CD4-positive, alpha-beta memory T cell (primary cell): ENCODE results near the gene PPP1R14C. TPM values are rescaled to one million over a fixed set of nuclear protein-coding genes. Genes with fewer than 3 reads are reported as not detected.

ENCODE experiments used
- CTCF ChIA-PET: fragments of 350-600 bp; sonication (Branson Sonifier 250); formaldehyde crosslinking; loops from one replicate; lab custom pipeline; 2021; ENCODE audit warnings: inconsistent platforms; ENCODE audit not compliant: partially characterized antibody; lab: Charles Lee
- POLR2A ChIA-PET: fragments of 350-600 bp; sonication (Branson Sonifier 250); formaldehyde crosslinking; loops from one replicate; lab custom pipeline; 2021; ENCODE audit not compliant: partially characterized antibody; lab: Charles Lee
- DNase-seq, 5 donors: peaks; one replicate each; pipeline versions ENCODE4 v3.0.0 to v3.0.0-alpha.2; 2020 to 2022; ENCODE audit warnings: mixed read lengths in 1 of 5
- H3K27ac ChIP-seq: one replicate; pipeline ENCODE4 v1.7.0; 2013; ENCODE audit warnings: low read depth, low read length
- H3K27me3 ChIP-seq: 2 replicates; pipeline ENCODE4 v1.7.0; 2013; ENCODE audit warnings: mild to moderate bottlenecking, low read length, moderate library complexity; ENCODE audit not compliant: insufficient read depth
- H3K36me3 ChIP-seq: 2 replicates; pipeline ENCODE4 v1.7.0; 2013; ENCODE audit warnings: mild to moderate bottlenecking, low read length, moderate library complexity; ENCODE audit not compliant: insufficient read depth
- H3K4me1 ChIP-seq: 2 replicates; pipeline ENCODE4 v1.7.0; 2013; ENCODE audit warnings: mild to moderate bottlenecking, low read length, moderate library complexity; ENCODE audit not compliant: insufficient read depth
- H3K4me3 ChIP-seq, 2 donors: one replicate each; pipeline ENCODE4 v1.7.0; 2013; ENCODE audit warnings: low read length in 2 of 2, mild to moderate bottlenecking in 1 of 2
- H3K9me3 ChIP-seq, 2 donors: one replicate each; pipeline ENCODE4 v1.7.0; 2013; ENCODE audit warnings: low read length in 2 of 2, control low read depth in 1 of 2; ENCODE audit not compliant: control insufficient read depth in 1 of 2
- H3K27ac Mint-ChIP-seq, 7 donors: one replicate each; pipeline ENCODE4 v1.8.0; 2020 to 2021; ENCODE audit warnings: mixed read lengths in 7 of 7, mild to moderate bottlenecking in 6 of 7, inconsistent platforms in 3 of 7, moderate library complexity in 3 of 7
- H3K27me3 Mint-ChIP-seq, 2 donors: one replicate each; pipeline ENCODE4 v1.8.0; 2020 to 2021; ENCODE audit warnings: mixed read lengths in 2 of 2
- H3K36me3 Mint-ChIP-seq, 2 donors: one replicate each; pipeline ENCODE4 v1.8.0; 2020 to 2021; ENCODE audit warnings: mixed read lengths in 2 of 2, inconsistent platforms in 1 of 2, mild to moderate bottlenecking in 1 of 2
- H3K4me1 Mint-ChIP-seq, 4 donors: one replicate each; pipeline ENCODE4 v1.8.0; 2020 to 2021; ENCODE audit warnings: mixed read lengths in 4 of 4, mild to moderate bottlenecking in 1 of 4
- H3K4me3 Mint-ChIP-seq, 8 donors: one replicate each; pipeline ENCODE4 v1.8.0; 2020 to 2021; ENCODE audit warnings: mixed read lengths in 8 of 8, mild to moderate bottlenecking in 7 of 8, moderate library complexity in 6 of 8, inconsistent platforms in 3 of 8
- H3K9me3 Mint-ChIP-seq, 8 donors: one replicate each; pipeline ENCODE4 v1.8.0; 2020 to 2021; ENCODE audit warnings: mixed read lengths in 8 of 8, mild to moderate bottlenecking in 5 of 8, inconsistent platforms in 3 of 8, moderate library complexity in 1 of 8
- intact Hi-C: fragments of 100-400 bp; cut with micrococcal nuclease; formaldehyde crosslinking; loops from one replicate; pipeline ENCODE4 v1.15.1; 2023
- polyA plus RNA-seq, 2 donors: library from polyadenylated mRNA; unstranded; fragments of 300-500 nt; fragmentation: Illumina TruSeq; gene quantifications; one replicate each; pipeline ENCODE4 v1.2.3, GENCODE V29; 2021
- total RNA-seq, 2 experiments: library from RNA; stranded (reverse); gene quantifications; one replicate each; pipeline ENCODE4 v1.2.3, GENCODE V29; 2021

Gene PPP1R14C
- total and polyA plus RNA-seq, 4 experiments from 2014 or later = not detected

DNA sequence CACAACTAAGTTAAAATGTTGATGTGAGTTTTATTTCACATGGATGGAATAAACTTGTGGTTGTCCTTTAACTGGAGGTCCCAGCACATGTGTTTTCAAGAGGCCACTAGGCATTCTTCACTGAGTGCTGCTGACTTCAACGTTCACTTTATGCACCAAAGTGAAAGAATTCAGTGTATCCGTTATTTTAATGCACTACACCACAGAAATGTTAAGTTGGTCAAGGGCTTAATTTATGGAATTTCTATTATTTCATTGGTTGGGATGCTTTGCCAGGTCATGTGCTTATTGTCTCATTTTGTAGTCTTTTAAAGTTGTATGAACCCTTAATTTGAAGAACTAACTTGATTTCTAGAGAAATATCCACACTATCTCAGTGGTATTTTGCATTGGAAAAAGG, 106.4 kb downstream of the PPP1R14C start:
- no peak for DNase-seq
- Histone ChIP-seq H3K27me3 (no peaks in the 10 kb centered on the region), H3K9me3 (peaks cover 0 to 10% of the 10 kb centered on the region in 2 donors), H3K4me1 (no peaks in the 10 kb centered on the region), H3K4me3 (no peak overlapping the region), H3K36me3 (no peaks in the 10 kb centered on the region), H3K27ac (no peak overlapping the region)
- H3K4me3 Mint-ChIP-seq = peak overlapping the region in 1 of 8 donors; percentile 15
- H3K27me3 Mint-ChIP-seq = no peaks in the 10 kb centered on the region
- POLR2A ChIA-PET = no interaction called here
- no peaks in the 10 kb centered on the region for H3K4me1 Mint-ChIP-seq
- CTCF ChIA-PET = no interaction called here
- intact Hi-C loops = no loop called here
- H3K27ac Mint-ChIP-seq = no peak overlapping the region
- H3K36me3 Mint-ChIP-seq = peaks cover 0 to 5% of the 10 kb centered on the region in 2 donors
- peaks cover 1 to 19% (median 10%) of the 10 kb centered on the region in 8 donors for H3K9me3 Mint-ChIP-seq

DNA sequence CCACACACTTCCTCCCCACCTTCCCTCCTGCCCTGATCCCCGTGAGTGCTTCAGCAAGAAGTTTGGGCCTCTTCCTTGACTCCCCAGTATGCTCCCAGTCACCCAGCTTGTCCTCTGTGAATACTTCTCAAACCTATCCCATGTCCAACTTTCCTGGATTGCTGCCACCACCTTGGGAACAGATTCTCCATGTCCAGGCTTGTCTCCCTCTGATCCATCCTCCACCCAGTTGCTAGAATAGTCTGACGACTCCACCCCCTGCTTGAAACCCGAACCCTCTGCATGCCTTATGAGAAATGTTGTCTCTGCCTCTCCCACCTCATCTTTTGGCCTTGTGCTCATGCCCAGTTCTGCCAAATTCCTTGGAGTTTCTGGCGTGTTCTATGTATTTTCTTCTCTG, 108.0 kb downstream of the PPP1R14C start:
- peaks cover 0 to 10% of the 10 kb centered on the region in 2 donors for H3K9me3 ChIP-seq
- H3K4me3 Mint-ChIP-seq = no peak overlapping the region
- H3K36me3 Mint-ChIP-seq = peaks cover 0 to 5% of the 10 kb centered on the region in 2 donors
- H3K9me3 Mint-ChIP-seq = peaks cover 1 to 19% (median 10%) of the 10 kb centered on the region in 8 donors
- no peaks in the 10 kb centered on the region for H3K27me3 ChIP-seq
- intact Hi-C loops = no loop called here
- H3K27ac Mint-ChIP-seq = peak overlapping the region in 1 of 7 donors; percentile 65
- peaks cover 2 to 4% of the 10 kb centered on the region in 2 donors for H3K27me3 Mint-ChIP-seq
- ChIA-PET POLR2A (no interaction called here), CTCF (no interaction called here)
- H3K36me3 ChIP-seq = no peaks in the 10 kb centered on the region
- H3K4me3 ChIP-seq = no peak overlapping the region
- no peak overlapping the region for H3K27ac ChIP-seq
- no peak for DNase-seq
- no peaks in the 10 kb centered on the region for H3K4me1 Mint-ChIP-seq
- no peaks in the 10 kb centered on the region for H3K4me1 ChIP-seq

DNA sequence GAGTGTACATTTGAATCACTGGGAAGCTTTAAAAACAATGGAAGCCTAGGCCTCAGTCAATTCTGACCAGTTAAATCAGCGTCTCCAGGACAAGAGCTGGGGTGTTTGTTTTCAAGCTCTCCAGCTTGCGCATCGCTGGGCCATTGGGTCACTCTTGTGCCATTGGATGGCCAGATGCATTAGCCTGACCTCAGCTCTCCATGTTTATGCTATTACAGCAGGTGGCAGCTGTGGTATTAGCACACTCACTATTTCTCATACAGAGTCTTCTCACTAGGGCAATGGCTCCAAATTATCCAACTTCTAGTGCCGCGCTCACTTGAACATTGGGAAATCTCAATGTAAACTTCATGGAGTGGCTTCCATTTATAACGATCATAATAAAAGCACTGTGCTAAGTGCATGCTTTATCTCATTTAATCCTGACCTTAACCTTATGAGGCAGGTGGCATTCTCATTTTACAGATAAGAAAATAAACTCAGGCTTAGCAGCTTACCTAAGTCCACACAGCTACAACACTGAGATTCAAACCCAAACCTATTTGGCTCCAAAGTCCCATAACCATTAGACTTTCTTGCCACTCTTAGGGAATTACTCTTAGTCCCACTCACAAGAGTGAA, 108.8 kb downstream of the PPP1R14C start:
- Mint-ChIP-seq H3K27me3 (peaks cover 5 to 11% of the 10 kb centered on the region in 2 donors), H3K27ac (no peak overlapping the region), H3K4me1 (no peaks in the 10 kb centered on the region), H3K9me3 (peaks cover 4 to 19% (median 10%) of the 10 kb centered on the region in 8 donors), H3K4me3 (no peak overlapping the region), H3K36me3 (peaks cover 0 to 5% of the 10 kb centered on the region in 2 donors)
- intact Hi-C loops = no loop called here
- Histone ChIP-seq H3K4me3 (no peak overlapping the region), H3K36me3 (no peaks in the 10 kb centered on the region), H3K27me3 (no peaks in the 10 kb centered on the region), H3K27ac (no peak overlapping the region), H3K9me3 (peaks cover 0 to 10% of the 10 kb centered on the region in 2 donors), H3K4me1 (no peaks in the 10 kb centered on the region)
- ChIA-PET POLR2A (no interaction called here), CTCF (no interaction called here)
- DNase-seq = no peak

DNA sequence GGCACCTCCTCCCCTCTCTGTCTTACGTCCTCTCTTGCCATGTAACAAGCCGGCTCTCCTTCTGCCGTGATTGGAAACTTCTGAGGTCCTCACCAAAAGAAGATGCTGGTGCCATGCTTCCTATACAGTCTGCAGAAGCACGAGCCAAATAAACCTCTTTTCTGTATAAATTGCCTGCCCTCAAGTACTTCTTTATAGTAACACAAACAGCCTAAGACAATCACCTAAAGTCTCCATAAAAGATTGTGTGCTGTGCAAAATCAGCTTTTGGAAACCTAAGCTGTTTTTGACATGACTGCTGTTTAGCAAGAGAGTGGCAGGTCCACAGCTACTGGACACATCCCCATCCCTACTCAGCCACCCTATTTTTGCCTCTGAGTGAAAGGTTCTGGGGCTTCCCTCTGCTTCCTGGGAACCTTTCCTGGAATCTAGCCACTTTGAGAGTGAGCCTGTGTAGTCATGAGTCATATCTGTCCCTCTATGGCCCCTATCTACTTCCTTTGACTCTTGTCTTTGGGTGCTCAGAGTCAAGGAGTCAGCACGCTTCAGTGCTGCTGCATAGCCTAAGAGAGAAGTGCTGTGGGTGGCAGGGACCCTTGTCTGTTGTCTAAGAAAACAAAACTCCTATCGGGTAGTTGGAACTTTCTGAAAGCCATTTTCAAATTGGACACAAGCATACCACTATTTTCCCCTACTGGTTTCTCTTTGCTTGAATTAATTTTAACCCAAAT, 110.0 kb downstream of the PPP1R14C start:
- Histone ChIP-seq H3K4me1 (no peaks in the 10 kb centered on the region), H3K36me3 (no peaks in the 10 kb centered on the region), H3K27ac (no peak overlapping the region), H3K4me3 (no peak overlapping the region), H3K27me3 (no peaks in the 10 kb centered on the region), H3K9me3 (peaks cover 0 to 4% of the 10 kb centered on the region in 2 donors)
- CTCF ChIA-PET = no interaction called here
- H3K9me3 Mint-ChIP-seq = peaks cover 0 to 10% (median 5%) of the 10 kb centered on the region in 8 donors
- H3K4me3 Mint-ChIP-seq = no peak overlapping the region
- intact Hi-C loops = no loop called here
- H3K27me3 Mint-ChIP-seq = peaks cover 5 to 14% of the 10 kb centered on the region in 2 donors
- H3K27ac Mint-ChIP-seq = no peak overlapping the region
- POLR2A ChIA-PET = no interaction called here
- H3K4me1 Mint-ChIP-seq = no peaks in the 10 kb centered on the region
- H3K36me3 Mint-ChIP-seq = peaks cover 0 to 5% of the 10 kb centered on the region in 2 donors
- no peak for DNase-seq

DNA sequence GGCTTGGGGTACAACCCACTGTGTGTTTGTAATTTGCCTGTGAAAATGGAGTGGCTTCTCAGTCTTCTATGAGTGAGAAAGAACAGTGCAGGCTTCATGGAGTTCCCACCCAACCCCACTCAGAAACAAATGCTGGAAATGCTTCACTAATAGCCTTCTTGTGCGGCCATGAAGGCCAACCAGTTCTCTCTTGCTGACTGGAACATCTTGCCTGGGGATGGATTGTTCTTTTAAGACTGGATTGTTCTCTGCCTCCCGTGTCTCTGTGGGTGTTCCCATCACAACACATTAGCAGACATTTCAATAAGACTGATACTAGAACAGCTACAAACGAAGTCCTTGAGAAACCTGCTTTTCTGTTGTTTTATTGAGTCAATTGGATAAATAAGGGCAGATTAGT, 110.6 kb downstream of the PPP1R14C start:
- no peaks in the 10 kb centered on the region for H3K36me3 ChIP-seq
- intact Hi-C loops = no loop called here
- Mint-ChIP-seq H3K4me3 (no peak overlapping the region), H3K36me3 (peaks cover 0 to 3% of the 10 kb centered on the region in 2 donors), H3K27ac (no peak overlapping the region), H3K27me3 (peaks cover 5 to 14% of the 10 kb centered on the region in 2 donors), H3K4me1 (no peaks in the 10 kb centered on the region), H3K9me3 (peaks cover 0 to 5% (median 4%) of the 10 kb centered on the region in 8 donors)
- no peak overlapping the region for H3K27ac ChIP-seq
- ChIA-PET POLR2A (no interaction called here), CTCF (no interaction called here)
- H3K27me3 ChIP-seq = no peaks in the 10 kb centered on the region
- DNase-seq = no peak
- H3K9me3 ChIP-seq = no peaks in the 10 kb centered on the region
- no peaks in the 10 kb centered on the region for H3K4me1 ChIP-seq
- no peak overlapping the region for H3K4me3 ChIP-seq

DNA sequence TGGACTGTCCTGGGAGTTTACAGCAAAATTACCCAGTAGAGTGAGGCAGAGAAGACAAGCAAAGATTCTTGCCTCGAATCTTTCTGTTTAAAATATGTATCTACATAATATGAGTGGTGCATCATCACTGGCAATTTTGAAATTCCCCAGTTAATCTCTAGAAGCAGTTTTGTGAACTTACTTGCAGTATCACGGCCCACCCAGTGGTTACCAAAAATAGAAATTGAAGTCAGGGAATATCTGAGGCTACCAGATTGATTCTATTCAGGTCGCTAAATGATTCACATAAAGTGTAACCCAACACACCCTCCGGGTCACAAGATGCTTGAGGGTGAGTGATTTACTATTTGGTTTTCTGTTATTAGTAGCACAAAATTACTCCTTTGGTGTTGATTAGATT, 111.9 kb downstream of the PPP1R14C start:
- Histone ChIP-seq H3K36me3 (no peaks in the 10 kb centered on the region), H3K27me3 (no peaks in the 10 kb centered on the region), H3K4me1 (no peaks in the 10 kb centered on the region), H3K9me3 (no peaks in the 10 kb centered on the region), H3K27ac (no peak overlapping the region), H3K4me3 (no peak overlapping the region)
- POLR2A ChIA-PET = no interaction called here
- no peak overlapping the region for H3K4me3 Mint-ChIP-seq
- no peak overlapping the region for H3K27ac Mint-ChIP-seq
- peaks cover 0 to 3% (median under 1%) of the 10 kb centered on the region in 8 donors for H3K9me3 Mint-ChIP-seq
- no peak for DNase-seq
- H3K36me3 Mint-ChIP-seq = no peaks in the 10 kb centered on the region
- H3K27me3 Mint-ChIP-seq = peaks cover 5 to 14% of the 10 kb centered on the region in 2 donors
- H3K4me1 Mint-ChIP-seq = no peaks in the 10 kb centered on the region
- CTCF ChIA-PET = no interaction called here
- intact Hi-C loops = no loop called here

DNA sequence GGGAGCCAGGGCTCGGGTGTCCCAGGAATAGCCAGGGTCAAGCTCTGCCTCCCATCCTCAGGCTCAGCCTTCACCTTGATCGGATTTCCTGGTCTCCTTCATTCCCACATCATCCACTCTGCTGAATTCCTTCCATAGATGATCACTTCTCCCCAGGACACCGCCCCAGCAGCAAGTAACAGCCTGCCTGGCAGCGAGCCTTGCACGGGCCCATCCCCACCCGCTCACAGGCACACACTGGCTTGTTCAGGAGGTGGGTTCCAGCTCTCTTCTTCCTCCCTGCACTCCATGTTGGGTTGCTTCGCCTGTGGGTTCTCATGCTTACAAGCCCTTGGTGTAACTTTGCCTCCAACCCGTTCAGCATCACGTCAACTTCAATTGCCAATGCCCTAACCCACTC, 113.0 kb downstream of the PPP1R14C start:
- Histone ChIP-seq H3K36me3 (no peaks in the 10 kb centered on the region), H3K4me3 (no peak overlapping the region), H3K27ac (no peak overlapping the region), H3K9me3 (no peaks in the 10 kb centered on the region), H3K27me3 (no peaks in the 10 kb centered on the region), H3K4me1 (no peaks in the 10 kb centered on the region)
- H3K27ac Mint-ChIP-seq = no peak overlapping the region
- no peaks in the 10 kb centered on the region for H3K4me1 Mint-ChIP-seq
- peaks cover 0 to 3% (median 0%) of the 10 kb centered on the region in 8 donors for H3K9me3 Mint-ChIP-seq
- CTCF ChIA-PET = no interaction called here
- H3K4me3 Mint-ChIP-seq = no peak overlapping the region
- H3K27me3 Mint-ChIP-seq = peaks cover 5 to 14% of the 10 kb centered on the region in 2 donors
- intact Hi-C loops = no loop called here
- DNase-seq = no peak
- POLR2A ChIA-PET = no interaction called here
- H3K36me3 Mint-ChIP-seq = no peaks in the 10 kb centered on the region
